ENCODE measurements around the gene ARL8A.

Gene ARL8A

GRCh38 chr1:202129453-202130296 is 14.9 kb downstream of the ARL8A start:
- no peak overlapping the region for H3K4me3 ChIP-seq (ENCODE audit: low read length)
- H3K27me3 ChIP-seq (ENCODE audit: insufficient read depth, low read length), result no peaks in the 10 kb centered on the region
- peaks cover 25% of the 10 kb centered on the region for H3K36me3 ChIP-seq (ENCODE audit: insufficient read depth, low read depth, low read length)
- no peaks in the 10 kb centered on the region for H3K9me3 ChIP-seq (ENCODE audit: insufficient read depth, low read depth, low read length)
- H3K9ac ChIP-seq (ENCODE audit: low read depth, low read length), result no peak overlapping the region
- no peaks in the 10 kb centered on the region for H3K4me1 ChIP-seq (ENCODE audit: insufficient read depth, low read length)
- H3K27ac ChIP-seq (ENCODE audit: low read length), result no peak overlapping the region

- no peaks in the 10 kb centered on the region for H3K4me1 ChIP-seq (ENCODE audit: insufficient read depth, low read length)
- peaks cover 10% of the 10 kb centered on the region for H3K36me3 ChIP-seq (ENCODE audit: insufficient read depth, low read depth, low read length)
- no peak overlapping the region for H3K9ac ChIP-seq (ENCODE audit: low read depth, low read length)
- H3K4me3 ChIP-seq (ENCODE audit: low read length), result no peak overlapping the region
- no peaks in the 10 kb centered on the region for H3K9me3 ChIP-seq (ENCODE audit: insufficient read depth, low read depth, low read length)
- H3K27ac ChIP-seq (ENCODE audit: low read length), result no peak overlapping the region
- H3K27me3 ChIP-seq (ENCODE audit: insufficient read depth, low read length), result no peaks in the 10 kb centered on the region
Measured at GRCh38 chr1:202127836-202128622, 16.5 kb downstream of the ARL8A start.

GRCh38 chr1:202127061-202127460 is 17.5 kb downstream of the ARL8A start:
- Histone ChIP-seq H3K4me1 (ENCODE audit: insufficient read depth, low read length) (no peaks in the 10 kb centered on the region), H3K27ac (ENCODE audit: low read length) (no peak overlapping the region), H3K9me3 (ENCODE audit: insufficient read depth, low read depth, low read length) (no peaks in the 10 kb centered on the region), H3K27me3 (ENCODE audit: insufficient read depth, low read length) (no peaks in the 10 kb centered on the region), H3K36me3 (ENCODE audit: insufficient read depth, low read depth, low read length) (0 out of 2 replicates have a peak, but pooled peaks cover under 1% of the 10 kb centered on the region), H3K4me3 (ENCODE audit: low read length) (no peak overlapping the region), H3K9ac (ENCODE audit: low read depth, low read length) (no peak overlapping the region)

GRCh38 chr1:202126426-202126825 is 18.1 kb downstream of the ARL8A start:
- Histone ChIP-seq H3K4me3 (ENCODE audit: low read length) (no peak overlapping the region), H3K27me3 (ENCODE audit: insufficient read depth, low read length) (no peaks in the 10 kb centered on the region), H3K9ac (ENCODE audit: low read depth, low read length) (no peak overlapping the region), H3K36me3 (ENCODE audit: insufficient read depth, low read depth, low read length) (no peaks in the 10 kb centered on the region), H3K9me3 (ENCODE audit: insufficient read depth, low read depth, low read length) (no peaks in the 10 kb centered on the region), H3K4me1 (ENCODE audit: insufficient read depth, low read length) (no peaks in the 10 kb centered on the region), H3K27ac (ENCODE audit: low read length) (no peak overlapping the region)

GRCh38 chr1:202125611-202126010 is 18.9 kb downstream of the ARL8A start:
- H3K36me3 ChIP-seq (ENCODE audit: insufficient read depth, low read depth, low read length), result no peaks in the 10 kb centered on the region
- H3K27me3 ChIP-seq (ENCODE audit: insufficient read depth, low read length), result no peaks in the 10 kb centered on the region

GRCh38 chr1:202124142-202124541 is 20.4 kb downstream of the ARL8A start:
- H3K4me1 ChIP-seq (ENCODE audit: insufficient read depth, low read length), result no peaks in the 10 kb centered on the region
- H3K27me3 ChIP-seq (ENCODE audit: insufficient read depth, low read length), result no peaks in the 10 kb centered on the region
- no peaks in the 10 kb centered on the region for H3K36me3 ChIP-seq (ENCODE audit: insufficient read depth, low read depth, low read length)
- H3K9me3 ChIP-seq (ENCODE audit: insufficient read depth, low read depth, low read length), result no peaks in the 10 kb centered on the region
- no peak overlapping the region for H3K27ac ChIP-seq (ENCODE audit: low read length)
- H3K4me3 ChIP-seq (ENCODE audit: low read length), result no peak overlapping the region
- H3K9ac ChIP-seq (ENCODE audit: low read depth, low read length), result no peak overlapping the region

More at GRCh38 chr1:202125611-202126010, 18.9 kb downstream of the ARL8A start:
- H3K9ac ChIP-seq (ENCODE audit: low read depth, low read length), result no peak overlapping the region
- no peaks in the 10 kb centered on the region for H3K4me1 ChIP-seq (ENCODE audit: insufficient read depth, low read length)
- no peaks in the 10 kb centered on the region for H3K9me3 ChIP-seq (ENCODE audit: insufficient read depth, low read depth, low read length)
- no peak overlapping the region for H3K27ac ChIP-seq (ENCODE audit: low read length)
- H3K4me3 ChIP-seq (ENCODE audit: low read length), result no peak overlapping the region

- Histone ChIP-seq H3K4me3 (ENCODE audit: low read length) (no peak overlapping the region), H3K4me1 (ENCODE audit: insufficient read depth, low read length) (no peaks in the 10 kb centered on the region), H3K9ac (ENCODE audit: low read depth, low read length) (no peak overlapping the region), H3K9me3 (ENCODE audit: insufficient read depth, low read depth, low read length) (no peaks in the 10 kb centered on the region), H3K36me3 (ENCODE audit: insufficient read depth, low read depth, low read length) (no peaks in the 10 kb centered on the region), H3K27me3 (ENCODE audit: insufficient read depth, low read length) (no peaks in the 10 kb centered on the region), H3K27ac (ENCODE audit: low read length) (no peak overlapping the region)
Measured at GRCh38 chr1:202123336-202123813, 21.2 kb downstream of the ARL8A start.

GRCh38 chr1:202122639-202123335 is 21.8 kb downstream of the ARL8A start, which contains the start of gene GPR37L1:
GPR37L1 (plus strand) TSS chr1:202122917; CDS start chr1:202122964, 47 bp downstream.
- Histone ChIP-seq H3K27ac (ENCODE audit: low read length) (no peak within 1 kb of the TSS), H3K9ac (ENCODE audit: low read depth, low read length) (no peak within 1 kb of the TSS), H3K4me3 (ENCODE audit: low read length) (no peak within 1 kb of the TSS), H3K9me3 (ENCODE audit: insufficient read depth, low read depth, low read length) (no peaks in the 10 kb centered on the region), H3K27me3 (ENCODE audit: insufficient read depth, low read length) (no peaks in the 10 kb centered on the region), H3K4me1 (ENCODE audit: insufficient read depth, low read length) (no peaks in the 10 kb centered on the region), H3K36me3 (ENCODE audit: insufficient read depth, low read depth, low read length) (no peaks in the 10 kb centered on the region)

- Histone ChIP-seq H3K27me3 (ENCODE audit: insufficient read depth, low read length) (no peaks in the 10 kb centered on the region), H3K4me3 (ENCODE audit: low read length) (no peak overlapping the region), H3K36me3 (ENCODE audit: insufficient read depth, low read depth, low read length) (no peaks in the 10 kb centered on the region), H3K27ac (ENCODE audit: low read length) (no peak overlapping the region), H3K4me1 (ENCODE audit: insufficient read depth, low read length) (no peaks in the 10 kb centered on the region), H3K9ac (ENCODE audit: low read depth, low read length) (no peak overlapping the region), H3K9me3 (ENCODE audit: insufficient read depth, low read depth, low read length) (no peaks in the 10 kb centered on the region)
Measured at GRCh38 chr1:202121006-202121405, 23.5 kb downstream of the ARL8A start.

GRCh38 chr1:202117898-202118371 is 26.6 kb downstream of the ARL8A start:
- Histone ChIP-seq H3K4me1 (ENCODE audit: insufficient read depth, low read length) (peaks cover 5% of the 10 kb centered on the region; the same call in 1 of the 2 replicates), H3K4me3 (ENCODE audit: low read length) (no peak overlapping the region), H3K27me3 (ENCODE audit: insufficient read depth, low read length) (no peaks in the 10 kb centered on the region), H3K9me3 (ENCODE audit: insufficient read depth, low read depth, low read length) (no peaks in the 10 kb centered on the region), H3K9ac (ENCODE audit: low read depth, low read length) (no peak overlapping the region), H3K36me3 (ENCODE audit: insufficient read depth, low read depth, low read length) (no peaks in the 10 kb centered on the region), H3K27ac (ENCODE audit: low read length) (no peak overlapping the region)

GRCh38 chr1:202116287-202116686 is 28.2 kb downstream of the ARL8A start:
- Histone ChIP-seq H3K9ac (ENCODE audit: low read depth, low read length) (no peak overlapping the region), H3K36me3 (ENCODE audit: insufficient read depth, low read depth, low read length) (no peaks in the 10 kb centered on the region), H3K4me1 (ENCODE audit: insufficient read depth, low read length) (peaks cover 6% of the 10 kb centered on the region; the same call in 1 of the 2 replicates), H3K9me3 (ENCODE audit: insufficient read depth, low read depth, low read length) (no peaks in the 10 kb centered on the region), H3K27ac (ENCODE audit: low read length) (no peak overlapping the region), H3K27me3 (ENCODE audit: insufficient read depth, low read length) (no peaks in the 10 kb centered on the region), H3K4me3 (ENCODE audit: low read length) (no peak overlapping the region)

Data from iPS-20b (cell line).